ENCODE results near the gene EID2B.

- no peak for TF ChIP-seq RAD21 (conservative IDR thresholded peaks at IDR 0.05 in 1 of 2, IDR thresholded peaks at IDR 0.05 in 1 of 2)
- no peak for TF ChIP-seq CTCF (IDR thresholded peaks at IDR 0.05)
- no peak for TF ChIP-seq NFE2L2 (conservative IDR thresholded peaks at IDR 0.05; ENCODE audit: low read length)
- TF ChIP-seq POLR2A (IDR thresholded peaks at IDR 0.05; ENCODE audit: low read length): no peak
- TF ChIP-seq EP300 (IDR thresholded peaks at IDR 0.05): no peak
- TF ChIP-seq, protein P1, sequence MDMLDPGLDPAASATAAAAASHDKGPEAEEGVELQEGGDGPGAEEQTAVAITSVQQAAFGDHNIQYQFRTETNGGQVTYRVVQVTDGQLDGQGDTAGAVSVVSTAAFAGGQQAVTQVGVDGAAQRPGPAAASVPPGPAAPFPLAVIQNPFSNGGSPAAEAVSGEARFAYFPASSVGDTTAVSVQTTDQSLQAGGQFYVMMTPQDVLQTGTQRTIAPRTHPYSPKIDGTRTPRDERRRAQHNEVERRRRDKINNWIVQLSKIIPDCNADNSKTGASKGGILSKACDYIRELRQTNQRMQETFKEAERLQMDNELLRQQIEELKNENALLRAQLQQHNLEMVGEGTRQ (IDR thresholded peaks at IDR 0.05): no peak
- no peak for TF ChIP-seq RCOR1 (IDR thresholded peaks at IDR 0.05; ENCODE audit: low read depth, low read length)
- no peak for TF ChIP-seq CBX8 (IDR thresholded peaks at IDR 0.05)
- TF ChIP-seq PHF8 (IDR thresholded peaks at IDR 0.05; ENCODE audit: borderline replicate concordance, low read depth): no peak
These were observed 13.7 kb downstream of the EID2B start for GRCh38 chr19:39518975-39519374.
